ENCODE data around the gene CD320.
"Not testable (repeated sequence)": the region's sequence is repeated elsewhere in the genome, so short reads cannot be mapped to it uniquely, and the experiment has no call there.

The CD320 gene

DNA sequence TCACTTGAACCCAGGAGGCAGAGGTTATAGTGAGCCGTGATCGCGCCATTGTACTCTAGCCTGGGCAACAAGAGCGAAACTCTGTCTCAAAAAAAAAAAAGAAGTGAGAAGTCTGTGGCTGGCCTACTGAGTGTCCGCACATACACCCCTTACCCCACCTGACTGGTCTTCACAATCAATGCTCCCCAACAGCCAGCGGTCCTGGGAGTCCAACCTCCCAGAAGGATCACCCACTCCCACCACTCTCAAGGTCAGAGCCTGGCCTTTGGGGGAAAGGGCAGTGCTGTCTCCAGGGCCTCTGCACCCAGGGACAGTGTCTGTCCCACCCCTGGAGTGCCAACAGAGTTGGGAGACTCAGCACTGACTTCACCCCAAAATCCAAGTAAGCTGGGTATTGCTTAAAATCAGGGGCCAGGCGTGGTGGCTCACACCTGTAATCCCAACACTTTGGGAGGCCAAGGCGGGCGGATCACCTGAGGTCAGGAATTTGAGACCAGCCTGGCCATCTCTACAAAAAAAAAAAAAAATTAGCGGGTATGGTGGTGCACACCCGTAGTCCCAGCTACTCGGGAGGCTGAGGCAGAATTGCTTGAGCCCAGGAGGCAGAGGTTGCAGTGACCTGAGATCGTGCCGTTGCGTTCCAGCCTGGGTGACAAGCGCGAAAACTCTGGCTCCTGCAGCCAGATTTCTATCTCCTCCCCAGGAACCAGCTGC lies 2.3 kb upstream of the CD320 start:
- no peak for DNase-seq (ENCODE audit: low read depth, low spot score)

DNA sequence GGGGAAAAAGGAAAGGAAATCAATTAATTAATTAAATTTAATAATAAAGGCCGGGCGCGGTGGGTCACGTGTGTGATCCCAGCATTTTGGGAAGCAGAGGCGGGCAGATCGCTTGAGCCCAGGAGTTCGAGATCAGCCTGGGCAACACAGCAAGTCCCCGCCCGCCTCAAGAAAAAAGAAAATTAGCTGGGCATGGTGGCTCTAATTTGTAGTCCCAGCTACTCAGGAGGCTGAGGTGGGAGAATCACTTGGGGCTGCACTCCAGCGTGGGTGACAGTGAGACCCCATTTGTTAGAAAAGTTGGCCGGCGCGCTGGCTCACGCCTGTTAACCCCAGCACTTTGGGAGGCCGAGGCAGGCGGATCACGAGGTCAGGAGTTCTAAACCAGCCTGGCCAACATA lies 733 bp upstream of the CD320 start:
- DNase-seq (ENCODE audit: low read depth, low spot score): no peak

DNA sequence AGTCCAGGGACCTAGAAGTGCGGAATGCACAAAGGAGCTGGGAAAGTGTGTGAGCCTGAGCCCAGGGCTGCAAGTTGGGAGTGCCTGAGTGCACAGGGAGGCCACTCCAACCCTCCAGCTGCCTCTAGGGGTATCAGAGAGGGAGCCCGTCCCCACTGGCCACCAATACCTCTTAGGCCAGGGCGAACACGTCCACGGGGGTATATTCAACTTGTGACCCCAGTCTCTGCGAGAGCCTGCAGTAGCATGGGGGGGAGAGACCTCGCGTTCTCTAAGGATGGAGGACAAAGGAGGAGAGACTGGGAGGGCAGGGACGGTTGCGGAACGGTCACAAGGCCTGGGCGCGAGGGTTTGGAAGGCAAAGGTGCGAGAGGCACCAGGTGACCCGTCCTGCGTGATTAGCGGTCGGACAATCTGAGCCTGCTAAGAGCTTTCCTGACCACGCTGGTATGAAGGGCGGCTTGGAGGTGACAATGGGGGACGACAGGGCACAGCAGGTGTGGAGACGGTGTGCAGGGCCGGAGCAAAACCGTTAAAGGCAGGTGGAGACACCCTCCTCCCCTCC lies 676 bp downstream of the CD320 start:
- DNase-seq (ENCODE audit: low read depth, low spot score): no peak

DNA sequence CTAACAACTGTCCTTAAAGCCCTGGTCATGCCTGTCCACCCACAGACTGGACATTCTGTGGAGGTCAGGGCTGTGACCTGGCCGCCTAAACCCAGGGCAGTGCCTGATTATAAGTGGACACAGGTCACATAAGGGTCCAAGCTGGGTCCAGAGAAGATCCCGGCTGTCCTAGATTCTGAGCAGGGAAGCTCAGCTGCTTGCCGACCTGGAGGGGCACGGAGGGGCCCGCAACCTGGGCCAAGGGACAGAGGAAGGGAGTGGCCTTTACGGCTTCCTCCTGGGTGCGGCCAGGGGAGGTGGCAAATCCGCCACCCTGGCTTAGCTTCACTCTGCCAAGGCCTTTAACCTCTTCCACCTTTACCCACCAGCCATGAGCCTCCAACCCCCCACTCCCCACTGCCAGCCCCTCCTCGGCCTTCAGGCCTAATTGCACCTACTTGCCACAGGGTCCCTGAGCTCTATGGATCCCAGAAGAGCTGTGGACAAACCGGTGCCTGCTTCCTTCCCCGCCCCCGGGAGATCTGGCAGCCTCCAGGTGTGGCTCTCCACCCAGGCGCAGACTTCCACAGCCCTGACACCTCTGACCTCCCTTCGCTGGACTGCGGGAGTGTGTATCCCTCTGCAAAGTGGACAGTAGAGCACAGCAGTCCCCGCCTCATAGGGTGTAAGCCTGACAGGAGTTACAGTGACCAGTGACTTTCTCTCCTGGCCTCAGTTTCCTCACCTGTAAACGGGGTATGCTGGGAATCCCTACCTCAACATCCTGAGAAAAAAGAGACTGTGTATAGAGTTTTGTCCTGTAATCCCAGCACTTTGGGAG lies 1.7 kb downstream of the CD320 start:
- DNase-seq (ENCODE audit: low read depth, low spot score): no peak

DNA sequence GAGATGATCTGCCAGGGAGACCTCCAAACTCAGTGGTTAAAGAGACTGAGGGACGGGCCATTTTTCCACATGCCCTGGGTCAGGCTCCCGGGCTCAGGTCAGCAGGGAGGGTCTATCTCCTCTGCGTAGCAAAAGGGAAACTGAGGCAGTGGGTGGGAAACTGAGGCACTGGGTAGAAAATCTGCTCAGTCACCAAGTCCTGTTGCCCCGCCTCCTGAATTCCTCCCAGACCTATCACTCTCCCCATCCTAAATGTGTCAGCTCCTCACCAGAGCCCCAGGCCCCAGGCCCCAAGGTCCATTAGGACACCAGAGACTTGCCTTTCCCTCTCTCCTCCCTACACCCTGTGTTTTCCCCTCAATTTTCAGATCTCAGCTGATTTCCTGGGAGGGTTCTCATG lies 2.4 kb downstream of the CD320 start:
- DNase-seq (ENCODE audit: low read depth, low spot score): no peak

DNA sequence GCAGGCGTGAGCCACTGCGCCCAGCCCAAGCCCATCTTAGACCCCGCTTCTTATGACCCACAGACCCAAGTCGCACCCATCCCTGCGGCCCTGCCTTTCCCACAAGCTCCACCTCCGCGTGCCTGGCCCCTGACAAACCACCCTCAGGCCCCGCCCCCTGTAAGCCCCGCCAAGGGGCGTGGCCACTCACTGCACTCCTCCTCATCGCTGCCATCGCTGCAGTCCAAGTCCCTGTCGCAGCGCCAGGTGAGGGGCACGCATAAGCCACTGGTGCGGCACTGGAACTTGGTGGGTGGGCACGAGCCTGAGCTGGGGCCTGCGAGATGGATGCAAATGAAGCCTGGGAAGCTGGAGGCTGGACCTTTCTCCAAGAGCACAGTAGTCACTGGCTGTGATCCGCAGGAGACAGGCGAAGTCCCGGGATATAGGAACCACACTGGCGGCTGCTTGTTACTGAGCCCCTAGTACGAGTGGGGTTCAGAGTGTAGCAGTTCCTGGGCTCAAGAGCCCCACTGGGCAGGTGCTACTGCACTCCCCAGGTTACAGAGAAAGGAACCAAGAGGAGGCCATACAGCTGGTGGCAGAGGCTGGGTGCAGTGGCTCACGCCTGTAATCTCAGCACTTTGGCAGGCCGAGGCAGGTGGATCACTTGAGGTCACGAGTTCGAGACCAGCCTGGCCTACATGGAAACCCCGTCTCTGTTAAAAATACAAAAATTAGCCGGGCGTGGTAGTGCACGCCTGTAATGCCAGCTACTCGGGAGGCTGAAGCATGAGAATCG lies 3.1 kb downstream of the CD320 start:
- DNase-seq (ENCODE audit: low read depth, low spot score): no peak

DNA sequence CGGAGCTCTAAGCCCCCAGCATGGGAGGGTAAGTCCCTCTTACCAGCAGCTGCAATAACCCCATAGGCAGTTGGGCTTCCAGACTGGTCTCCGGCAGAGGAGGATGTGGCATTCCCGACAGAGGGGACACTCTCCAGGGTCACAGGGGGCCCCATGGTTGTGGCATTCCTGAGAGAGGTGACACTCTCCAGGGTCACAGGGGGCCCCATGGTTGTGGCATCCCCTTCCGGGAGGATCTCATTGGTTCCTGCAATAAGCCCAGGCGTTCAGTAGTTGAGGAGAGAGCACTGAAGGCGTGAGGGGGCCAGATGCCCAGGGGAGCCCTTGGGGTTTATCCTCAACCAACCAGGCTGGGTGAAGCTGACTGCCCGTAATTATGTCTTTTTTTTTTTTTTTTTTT lies 5.4 kb downstream of the CD320 start:
- DNase-seq (ENCODE audit: low read depth, low spot score): no peak

DNA sequence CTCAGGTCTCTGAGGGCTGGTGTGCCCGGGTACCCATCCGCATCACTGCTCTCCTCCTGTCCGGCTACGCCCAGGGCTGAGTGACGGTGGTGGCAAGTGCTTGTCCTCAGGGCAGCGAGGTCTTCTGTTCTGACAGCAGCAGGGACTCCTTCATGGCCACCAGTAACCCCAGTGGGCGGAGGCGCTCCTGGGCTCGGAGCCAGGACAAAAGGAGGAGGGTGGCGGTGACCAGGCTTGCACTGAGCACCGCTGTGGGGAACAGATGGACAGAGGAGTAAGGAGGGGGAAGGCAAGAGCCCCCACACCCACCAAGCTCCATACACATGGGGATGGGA lies 5.8 kb downstream of the CD320 start:
- no peak for DNase-seq (ENCODE audit: low read depth, low spot score)

DNA sequence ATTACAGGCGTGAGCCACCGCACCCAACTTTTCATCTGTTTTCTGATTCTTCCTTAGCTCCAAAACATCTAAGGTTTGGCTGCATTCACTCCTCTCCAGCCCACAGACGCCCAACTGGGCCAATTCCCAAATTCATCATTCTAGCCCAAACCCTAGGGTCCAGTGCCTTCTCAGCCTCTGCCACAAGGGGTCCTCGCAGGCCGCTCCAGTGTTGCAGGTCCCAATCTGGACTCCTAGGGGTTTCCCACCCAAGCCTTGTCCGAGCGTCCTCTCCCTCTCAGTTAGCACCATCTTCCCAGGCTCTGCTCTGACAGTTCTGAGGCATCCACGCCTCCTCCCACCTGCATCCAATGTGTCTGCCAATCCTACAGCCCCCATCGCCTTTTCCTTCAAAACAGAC lies 16.8 kb downstream of the CD320 start:
- not testable (repeated sequence) for DNase-seq (ENCODE audit: low read depth, low spot score)

DNA sequence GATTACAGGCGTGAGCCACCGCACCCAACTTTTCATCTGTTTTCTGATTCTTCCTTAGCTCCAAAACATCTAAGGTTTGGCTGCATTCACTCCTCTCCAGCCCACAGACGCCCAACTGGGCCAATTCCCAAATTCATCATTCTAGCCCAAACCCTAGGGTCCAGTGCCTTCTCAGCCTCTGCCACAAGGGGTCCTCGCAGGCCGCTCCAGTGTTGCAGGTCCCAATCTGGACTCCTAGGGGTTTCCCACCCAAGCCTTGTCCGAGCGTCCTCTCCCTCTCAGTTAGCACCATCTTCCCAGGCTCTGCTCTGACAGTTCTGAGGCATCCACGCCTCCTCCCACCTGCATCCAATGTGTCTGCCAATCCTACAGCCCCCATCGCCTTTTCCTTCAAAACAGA lies 31.6 kb downstream of the CD320 start:
- DNase-seq (ENCODE audit: low read depth, low spot score): not testable (repeated sequence)

DNA sequence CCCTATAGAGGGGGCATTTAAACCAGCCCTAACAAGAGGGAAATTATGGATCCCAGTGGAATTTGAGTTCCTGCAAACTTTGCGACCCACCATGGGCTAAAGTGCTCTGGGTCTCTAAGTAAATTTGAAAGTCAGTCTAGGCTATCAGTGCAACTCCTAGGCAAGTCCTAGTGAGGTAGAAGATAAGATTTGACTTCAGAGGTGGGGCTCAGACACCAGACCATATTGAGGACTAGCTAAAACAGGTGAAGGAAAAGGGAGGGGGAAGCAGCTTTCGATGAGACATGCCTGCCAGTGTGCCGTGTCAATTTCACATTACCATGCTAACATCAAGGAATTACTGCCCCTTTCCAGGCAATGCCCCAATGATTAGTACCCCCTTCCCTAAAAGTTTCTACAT lies 38.4 kb downstream of the CD320 start:
- DNase-seq (ENCODE audit: low read depth, low spot score): no peak

DNA sequence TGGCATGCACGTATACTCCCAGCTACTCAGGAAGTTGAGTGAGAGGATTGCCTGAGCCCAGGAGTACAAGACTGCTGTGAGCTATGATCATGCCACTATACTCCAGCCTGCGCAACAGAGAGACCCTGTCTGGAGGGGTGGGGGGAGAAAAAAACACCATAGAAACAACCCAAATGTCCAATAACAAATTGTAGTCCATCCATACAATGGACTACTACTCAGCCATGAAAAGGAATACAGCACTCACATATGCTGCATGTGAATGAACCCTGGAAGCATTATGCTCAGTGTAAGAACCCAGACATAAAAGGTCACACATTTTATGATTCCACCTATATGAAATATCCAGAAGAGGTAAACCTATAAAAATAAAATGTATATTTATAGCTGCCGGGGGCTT lies 42.3 kb downstream of the CD320 start:
- no peak for DNase-seq (ENCODE audit: low read depth, low spot score)

DNA sequence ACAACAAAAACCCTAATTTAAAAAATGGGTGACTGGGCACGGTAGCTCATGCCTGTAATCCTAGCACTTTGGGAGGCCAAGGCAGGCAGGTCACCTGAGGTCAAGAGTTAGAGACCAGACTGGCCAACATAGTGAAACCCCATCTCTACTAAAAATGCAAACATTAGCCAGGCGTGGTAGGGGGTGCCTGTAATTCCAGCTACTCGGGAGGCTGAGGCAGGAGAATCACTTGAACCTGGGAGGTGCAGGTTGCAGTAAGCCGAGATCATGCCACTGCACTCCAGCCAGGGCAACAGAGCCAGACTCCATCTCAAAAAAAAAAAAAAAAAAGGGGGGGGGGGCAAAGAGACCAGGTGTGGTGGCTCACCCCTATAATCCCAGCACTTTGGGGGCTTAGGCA lies 43.9 kb downstream of the CD320 start:
- DNase-seq (ENCODE audit: low read depth, low spot score): not testable (repeated sequence)

DNA sequence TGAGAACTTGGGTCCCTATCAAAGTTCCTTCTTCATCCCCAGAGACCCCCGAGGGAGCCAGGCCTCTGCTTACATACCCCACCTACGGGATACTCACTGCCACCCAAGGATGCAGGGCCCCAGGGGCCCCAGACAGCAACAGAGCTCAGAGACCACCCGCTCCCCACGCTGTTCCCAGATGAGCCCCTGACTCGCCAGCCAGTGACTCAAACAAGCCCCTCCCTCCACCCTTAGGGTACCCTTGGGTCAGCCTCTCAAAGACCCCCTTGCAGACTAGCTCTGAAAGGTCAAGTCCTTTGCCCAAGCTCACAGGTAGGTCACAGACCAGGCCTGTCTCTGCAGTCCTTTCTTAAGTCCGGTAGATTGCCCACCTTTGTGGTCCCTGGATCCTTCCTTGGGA lies 45.7 kb downstream of the CD320 start:
- no peak for DNase-seq (ENCODE audit: low read depth, low spot score)

DNA sequence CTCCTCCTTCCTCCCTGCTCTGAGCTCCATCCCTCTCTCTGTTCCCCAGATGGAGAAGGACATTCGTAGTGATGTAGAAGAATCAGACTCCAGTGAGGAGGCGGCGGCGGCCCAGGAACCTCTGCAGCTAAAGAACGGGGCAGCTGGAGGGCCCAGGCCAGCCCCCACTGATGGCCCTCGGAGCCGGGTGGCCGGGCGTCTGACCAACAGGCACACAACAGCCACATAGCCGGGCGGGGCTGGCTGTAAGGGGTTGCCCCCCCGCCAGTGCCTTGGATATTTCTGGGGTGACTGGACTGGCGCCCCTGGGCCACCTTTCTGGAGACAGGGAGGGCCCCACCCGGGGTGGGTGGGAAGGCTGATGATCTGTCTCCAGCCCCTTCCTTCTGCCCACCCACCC lies 46.3 kb downstream of the CD320 start:
- no peak for DNase-seq (ENCODE audit: low read depth, low spot score)

DNA sequence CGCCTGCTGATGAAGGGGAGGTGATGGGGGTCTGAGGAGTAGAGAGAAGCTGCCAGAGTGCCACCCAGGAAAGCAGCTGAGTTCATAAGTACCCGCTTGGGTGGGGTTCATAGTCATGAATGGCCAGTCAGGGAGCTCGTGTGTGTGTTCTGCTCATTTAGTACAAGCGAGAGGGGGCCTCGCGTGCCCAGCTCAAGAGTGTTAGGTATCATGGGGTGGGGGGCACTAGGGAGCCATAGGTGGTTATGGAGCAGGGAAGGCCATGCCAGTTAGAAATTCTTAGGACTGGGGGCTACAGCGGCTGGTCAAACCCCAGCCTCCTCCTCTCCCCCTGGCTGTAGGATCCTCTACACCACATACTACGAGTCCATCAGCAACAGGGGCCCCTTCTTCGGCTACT lies 46.8 kb downstream of the CD320 start:
- no peak for DNase-seq (ENCODE audit: low read depth, low spot score)

DNA sequence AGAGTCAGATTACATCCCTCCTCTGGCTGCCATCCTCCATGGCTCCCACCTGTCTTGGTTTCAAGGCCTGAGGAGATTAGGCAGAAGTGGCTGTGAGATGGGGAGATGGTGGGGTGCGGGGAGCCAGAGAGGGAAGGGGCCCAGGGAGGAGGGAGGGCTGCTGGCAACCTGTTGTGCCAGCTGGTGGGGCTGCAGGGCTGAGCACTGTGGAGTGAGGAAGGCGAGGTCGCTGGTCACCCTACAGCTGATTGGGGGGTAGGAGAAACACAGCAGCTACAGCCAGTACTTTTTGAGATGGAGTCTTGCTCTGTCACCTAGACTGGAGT lies 48.3 kb downstream of the CD320 start:
- DNase-seq (ENCODE audit: low read depth, low spot score): no peak

DNA sequence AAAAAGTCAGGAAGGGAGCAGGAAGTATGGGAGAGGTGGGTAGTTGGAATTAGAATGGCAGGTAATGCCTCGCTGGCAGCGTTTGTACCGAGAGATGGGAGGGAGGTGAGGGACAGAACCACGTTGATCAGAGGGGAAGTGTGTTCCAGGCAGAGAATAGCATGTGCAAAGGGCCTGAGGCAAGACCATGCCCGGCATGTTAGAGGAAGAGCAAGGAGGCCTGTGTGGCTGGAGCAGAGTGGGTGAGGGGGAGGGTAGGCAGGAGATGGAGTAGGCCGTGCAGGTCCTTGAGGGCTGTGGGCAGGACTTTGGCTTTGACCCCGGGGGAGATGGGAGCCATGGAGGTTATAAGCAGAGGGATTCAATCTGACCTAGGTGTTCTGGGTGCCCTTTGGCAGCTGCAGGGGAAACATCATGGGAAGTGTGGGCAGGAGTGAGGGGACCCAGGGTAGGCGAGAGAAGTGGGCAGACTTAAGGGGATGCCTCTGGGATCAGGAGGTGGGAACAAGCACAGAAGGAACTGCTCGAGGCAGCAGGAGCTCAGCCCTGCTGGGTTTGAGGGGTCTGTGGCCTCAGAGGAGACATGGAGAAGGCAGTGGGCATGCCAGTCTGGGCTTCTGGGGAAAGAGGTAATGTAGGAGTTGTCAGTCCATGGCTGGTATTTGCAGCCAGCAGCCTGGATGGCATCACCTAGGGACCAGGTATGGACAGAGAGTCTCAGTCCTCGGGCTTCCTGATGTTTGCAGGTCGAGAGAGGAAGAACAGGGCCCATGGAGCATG lies 48.8 kb downstream of the CD320 start:
- DNase-seq (ENCODE audit: low read depth, low spot score): no peak

DNA sequence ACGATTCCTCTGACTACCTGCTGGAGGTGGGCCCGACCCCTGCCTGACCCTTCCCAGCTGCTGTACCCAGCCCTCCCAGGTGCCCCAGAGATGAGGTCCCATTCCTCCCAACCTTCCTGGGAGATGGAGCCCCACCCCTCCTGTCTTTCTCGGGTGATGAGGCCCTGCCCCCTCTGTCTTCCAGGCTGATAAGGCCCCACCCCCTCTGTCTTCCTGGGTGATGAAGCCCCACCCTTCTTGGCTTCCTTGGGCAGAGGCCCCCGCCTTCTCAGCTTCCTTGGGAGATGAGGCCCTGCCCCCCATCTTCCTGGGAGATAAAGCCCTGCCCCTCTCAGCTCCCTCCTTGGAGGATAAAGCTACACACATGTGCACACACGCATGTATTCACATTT lies 51.1 kb downstream of the CD320 start:
- no peak for DNase-seq (ENCODE audit: low read depth, low spot score)

DNA sequence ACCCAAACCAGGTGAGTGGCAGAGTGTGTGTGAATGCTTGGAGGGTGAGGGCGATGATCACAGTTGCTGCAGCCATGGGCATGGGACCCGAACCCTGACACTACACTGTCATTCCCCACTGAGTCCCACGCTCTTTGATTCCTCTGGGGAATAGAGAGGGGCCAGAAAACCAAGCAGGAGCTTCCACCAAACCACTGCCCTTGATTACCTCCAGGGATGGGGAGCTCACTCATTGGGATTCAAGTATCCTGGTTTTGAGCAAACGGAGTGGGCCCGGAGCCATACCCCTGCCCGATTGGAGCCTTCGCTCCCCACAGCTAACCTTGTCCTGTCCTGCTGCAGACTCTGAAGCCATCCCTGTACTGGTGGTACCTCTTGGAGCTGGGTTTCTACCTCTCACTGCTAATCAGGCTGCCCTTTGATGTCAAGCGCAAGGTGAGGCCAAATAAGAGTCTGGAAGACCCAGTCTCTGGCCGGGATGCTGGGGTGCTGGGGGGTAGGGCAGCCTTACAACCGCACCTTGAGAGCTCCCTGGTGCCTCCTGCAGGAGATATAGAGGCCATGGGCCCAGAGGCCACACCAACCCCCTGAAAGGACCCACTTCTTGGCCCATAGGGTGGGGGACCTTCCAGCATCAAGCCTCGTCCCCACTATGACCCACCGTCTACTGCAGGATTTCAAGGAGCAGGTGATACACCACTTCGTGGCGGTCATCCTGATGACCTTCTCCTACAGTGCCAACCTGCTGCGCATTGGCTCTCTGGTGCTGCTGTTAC lies 51.7 kb downstream of the CD320 start:
- no peak for DNase-seq (ENCODE audit: low read depth, low spot score)

Measured in activated naive CD8-positive, alpha-beta T cell treated with anti-CD3 and anti-CD28 coated beads, Interleukin-2, amount 50 U/mL, for 16 hours (primary cell).